GM21423 (cell line): ENCODE data around the gene NEUROD1.
A peak's percentile ranks its signal among the peaks of the same experiment; 100 is the strongest.

Experiments used
- ATAC-seq: cut with Tn5 transposase; IDR thresholded peaks from one replicate; pipeline ENCODE4 v1.9.1; 2021; ENCODE audit warnings: mild to moderate bottlenecking, moderate library complexity; ENCODE audit not compliant: unreplicated experiment

The NEUROD1 gene

DNA sequence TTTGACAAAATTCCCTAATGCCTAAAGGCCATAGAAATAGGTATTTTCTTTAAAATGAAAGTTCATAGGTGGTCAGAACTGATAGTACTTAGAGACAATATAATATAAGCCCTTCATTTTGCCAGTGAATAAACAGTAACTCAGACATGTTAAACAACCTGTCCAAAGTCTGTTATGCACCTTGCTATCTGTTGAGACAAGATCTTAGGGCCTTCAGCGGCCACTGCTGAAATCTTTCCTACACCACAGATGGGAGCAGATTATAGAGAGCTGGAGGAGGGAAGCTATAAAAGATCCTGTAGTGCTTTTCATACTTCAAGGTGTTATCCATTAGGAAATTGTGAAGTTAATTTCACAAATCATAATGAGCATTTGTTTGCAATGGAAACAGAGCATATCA, 37.2 kb downstream of the NEUROD1 start:
- ATAC-seq: no peak

DNA sequence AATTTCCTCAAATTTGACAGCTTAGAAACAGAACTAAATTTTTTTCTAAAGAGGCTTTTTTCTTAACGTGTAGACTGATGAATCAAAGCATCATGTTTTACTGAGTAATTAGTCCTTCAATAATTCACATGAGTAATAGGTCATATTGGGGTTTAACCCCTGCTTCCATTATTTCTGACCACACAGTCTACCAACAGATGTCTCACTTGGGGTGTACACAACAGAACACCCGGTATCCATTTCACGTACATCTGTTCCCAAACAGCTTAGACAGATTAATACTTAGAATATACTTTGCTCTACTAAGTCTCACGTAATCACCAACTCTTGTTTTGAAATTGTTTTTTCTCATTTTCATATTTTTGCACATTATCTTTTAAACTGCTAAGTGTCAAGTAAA, 38.2 kb downstream of the NEUROD1 start:
- ATAC-seq: no peak

DNA sequence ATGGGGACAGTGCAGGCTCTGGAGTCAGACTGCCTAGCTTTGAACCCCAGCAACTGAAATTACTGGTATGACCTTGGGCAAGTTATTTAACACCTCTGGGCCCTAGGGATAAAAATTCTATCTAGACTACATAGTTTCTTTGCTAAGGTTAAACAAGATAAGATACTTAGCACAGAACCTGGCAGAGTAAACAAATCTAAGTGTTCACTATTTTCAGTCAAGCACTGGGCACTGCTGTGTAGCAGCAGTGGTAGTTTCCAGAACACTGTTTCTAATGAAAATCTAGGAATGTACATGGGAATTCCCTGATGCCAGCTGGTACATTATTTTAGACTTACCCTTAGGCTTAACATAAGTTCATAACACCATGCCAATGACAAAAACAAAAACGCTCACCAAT, 40.6 kb downstream of the NEUROD1 start:
- no peak for ATAC-seq

DNA sequence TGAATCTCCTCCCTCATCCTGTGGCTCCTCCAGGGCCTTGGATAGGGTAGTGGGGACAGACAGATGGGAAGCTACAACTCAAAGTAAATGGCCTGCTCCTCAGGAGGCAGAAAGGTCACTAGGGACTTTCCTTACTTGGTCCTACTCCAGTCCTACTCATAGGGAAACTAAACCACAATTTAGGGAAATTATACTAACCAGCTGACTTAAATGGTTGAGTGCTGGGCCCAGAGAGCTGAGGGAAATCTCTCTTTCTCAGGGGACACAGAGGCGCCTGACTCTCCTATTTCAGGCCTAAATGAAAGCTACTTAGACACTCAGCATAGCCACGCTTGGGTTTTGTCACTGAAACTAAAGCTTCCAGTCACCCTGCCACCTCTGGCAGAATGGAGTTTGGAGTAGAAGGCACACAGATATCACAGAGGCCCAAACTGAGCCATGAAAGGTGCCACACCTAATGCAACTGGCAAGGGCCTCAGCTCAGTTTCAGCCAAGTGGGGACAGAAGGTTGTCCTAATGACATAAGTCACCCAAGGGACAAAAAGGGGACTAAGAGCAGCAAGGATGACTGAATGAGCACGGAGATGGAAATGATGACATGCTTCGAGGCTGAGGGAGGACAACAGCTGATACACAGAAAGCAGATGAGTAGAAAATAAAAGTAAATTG, 47.5 kb downstream of the NEUROD1 start:
- peak; percentile 78 for ATAC-seq

DNA sequence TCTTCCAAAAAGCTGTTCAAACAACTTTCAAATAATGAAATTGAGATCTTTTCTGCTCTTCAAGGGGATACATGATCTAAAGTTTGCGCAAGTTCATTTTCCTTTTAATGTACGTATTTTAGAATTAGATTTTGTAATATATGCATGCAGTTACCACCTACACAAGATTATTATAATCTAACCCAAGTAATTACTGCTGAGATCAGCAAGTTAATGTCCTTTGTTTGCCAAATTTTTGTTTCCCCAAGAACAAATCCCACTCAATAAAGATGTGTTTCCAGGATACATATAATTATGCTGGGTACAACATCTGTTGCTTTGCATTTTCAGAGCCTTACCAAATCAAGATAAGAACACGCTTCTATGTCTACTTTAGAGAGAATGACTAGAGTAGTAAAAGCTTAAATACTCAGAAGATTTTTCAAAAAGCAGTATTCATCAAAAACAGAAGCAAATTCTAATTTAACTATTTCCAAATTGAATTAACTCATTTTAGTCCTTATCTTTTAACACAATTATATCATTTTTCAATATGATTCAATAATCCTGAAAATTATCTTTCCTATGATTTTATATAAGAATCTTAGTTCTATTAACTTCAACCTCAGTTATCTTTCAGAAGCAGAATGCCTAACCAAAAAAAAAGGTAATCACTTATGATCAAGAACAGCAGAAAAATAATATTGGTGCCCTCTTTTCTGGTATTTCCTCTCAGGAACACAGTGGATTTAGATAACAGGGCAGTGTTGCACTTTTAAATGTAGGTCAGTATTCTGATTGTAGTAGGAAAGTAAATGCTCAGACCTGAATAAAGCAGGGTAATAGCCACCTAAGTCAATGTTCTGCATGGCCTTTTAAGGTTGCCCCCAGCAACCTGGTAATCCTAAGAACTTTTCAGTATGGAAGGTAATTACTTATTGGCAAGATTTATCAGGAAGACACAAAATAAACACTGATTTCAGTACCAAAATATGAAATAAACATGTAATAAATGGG, 51.4 kb downstream of the NEUROD1 start:
- no peak for ATAC-seq

DNA sequence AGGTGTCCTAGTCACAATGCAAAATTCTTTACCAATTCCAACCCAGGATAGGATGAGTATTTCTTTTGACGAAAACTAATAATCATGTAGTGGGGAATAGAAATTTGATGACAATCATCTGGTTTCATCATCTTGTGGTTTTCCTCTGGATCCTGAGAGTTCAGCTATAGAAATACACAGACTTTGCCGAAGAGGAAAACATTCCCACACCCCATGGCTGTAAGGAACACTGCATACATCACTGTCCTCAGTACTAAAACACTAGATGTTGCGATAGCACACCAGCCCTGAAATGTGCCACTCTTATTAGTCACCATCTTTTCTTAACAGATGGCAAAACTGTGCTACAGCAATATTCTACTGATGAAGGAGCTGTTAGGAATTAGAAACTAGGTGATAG, 52.8 kb downstream of the NEUROD1 start:
- no peak for ATAC-seq

DNA sequence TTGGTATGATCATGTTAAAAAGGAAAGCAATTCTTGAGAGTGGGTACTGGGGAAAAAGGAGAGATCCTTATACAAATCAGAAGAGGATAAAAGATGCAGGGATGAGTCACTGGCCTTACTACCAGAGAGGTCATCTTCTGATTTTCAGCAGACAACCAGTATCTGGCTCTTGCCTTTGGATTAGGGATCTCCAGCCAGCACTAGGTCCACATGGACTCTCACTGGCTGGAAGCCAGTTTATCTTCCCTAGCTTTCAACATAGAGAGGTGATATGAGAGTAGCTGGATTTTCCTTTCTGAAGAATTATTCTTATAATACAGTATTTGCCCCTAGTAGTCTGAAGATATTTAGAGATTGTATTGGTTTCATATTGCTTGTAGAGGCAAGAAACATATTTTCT, 53.6 kb downstream of the NEUROD1 start:
- no peak for ATAC-seq
